Measurements from ENCODE around the gene DDX50. TPM values are rescaled to one million over a fixed set of nuclear protein-coding genes. Genes with fewer than 3 reads are reported as not detected.
A peak's percentile ranks its signal among the peaks of the same experiment; 100 is the strongest.
"Not testable (repeated sequence)": the region's sequence is repeated elsewhere in the genome, so short reads cannot be mapped to it uniquely, and the experiment has no call there.

The DDX50 gene
- total RNA-seq, 1 donor from 2014 or later, result 42.3 TPM

DNA sequence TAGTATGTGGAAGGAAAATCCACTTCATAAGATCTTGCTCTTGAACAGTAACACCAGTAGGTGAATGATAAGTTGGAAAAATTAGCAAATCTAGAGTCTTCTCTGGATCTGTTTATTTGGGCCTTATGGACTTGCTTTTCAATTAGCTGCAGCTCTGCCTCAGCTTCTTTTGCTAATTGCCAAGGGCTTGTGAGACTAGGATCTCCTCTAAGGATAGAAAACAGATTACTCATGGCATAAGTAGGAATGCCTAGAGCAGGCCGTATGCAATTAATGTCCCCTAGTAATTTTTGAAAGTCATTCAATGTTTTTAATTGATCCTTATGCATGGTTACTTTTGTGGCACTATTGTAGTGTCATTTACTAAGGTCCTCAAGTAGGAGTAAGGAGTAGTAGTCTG, 36.5 kb upstream of the DDX50 start:
- no peak overlapping the region for H3K4me3 Mint-ChIP-seq (ENCODE audit: low read depth)
- no peak overlapping the region for H3K27ac Mint-ChIP-seq
- no peaks in the 10 kb centered on the region for H3K27me3 Mint-ChIP-seq
- TF ChIP-seq, protein P1, sequence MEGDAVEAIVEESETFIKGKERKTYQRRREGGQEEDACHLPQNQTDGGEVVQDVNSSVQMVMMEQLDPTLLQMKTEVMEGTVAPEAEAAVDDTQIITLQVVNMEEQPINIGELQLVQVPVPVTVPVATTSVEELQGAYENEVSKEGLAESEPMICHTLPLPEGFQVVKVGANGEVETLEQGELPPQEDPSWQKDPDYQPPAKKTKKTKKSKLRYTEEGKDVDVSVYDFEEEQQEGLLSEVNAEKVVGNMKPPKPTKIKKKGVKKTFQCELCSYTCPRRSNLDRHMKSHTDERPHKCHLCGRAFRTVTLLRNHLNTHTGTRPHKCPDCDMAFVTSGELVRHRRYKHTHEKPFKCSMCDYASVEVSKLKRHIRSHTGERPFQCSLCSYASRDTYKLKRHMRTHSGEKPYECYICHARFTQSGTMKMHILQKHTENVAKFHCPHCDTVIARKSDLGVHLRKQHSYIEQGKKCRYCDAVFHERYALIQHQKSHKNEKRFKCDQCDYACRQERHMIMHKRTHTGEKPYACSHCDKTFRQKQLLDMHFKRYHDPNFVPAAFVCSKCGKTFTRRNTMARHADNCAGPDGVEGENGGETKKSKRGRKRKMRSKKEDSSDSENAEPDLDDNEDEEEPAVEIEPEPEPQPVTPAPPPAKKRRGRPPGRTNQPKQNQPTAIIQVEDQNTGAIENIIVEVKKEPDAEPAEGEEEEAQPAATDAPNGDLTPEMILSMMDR (IDR thresholded peaks at IDR 0.05; ENCODE audit: unreplicated experiment), result no peak
- H3K36me3 Mint-ChIP-seq (ENCODE audit: insufficient read depth), result peaks cover 45% of the 10 kb centered on the region
- H3K4me1 Mint-ChIP-seq (ENCODE audit: low read depth), result no peaks in the 10 kb centered on the region
- H3K9me3 Mint-ChIP-seq (ENCODE audit: low read depth), result peaks cover 50% of the 10 kb centered on the region
- no peak for DNase-seq (ENCODE audit: low spot score, unreplicated experiment)

DNA sequence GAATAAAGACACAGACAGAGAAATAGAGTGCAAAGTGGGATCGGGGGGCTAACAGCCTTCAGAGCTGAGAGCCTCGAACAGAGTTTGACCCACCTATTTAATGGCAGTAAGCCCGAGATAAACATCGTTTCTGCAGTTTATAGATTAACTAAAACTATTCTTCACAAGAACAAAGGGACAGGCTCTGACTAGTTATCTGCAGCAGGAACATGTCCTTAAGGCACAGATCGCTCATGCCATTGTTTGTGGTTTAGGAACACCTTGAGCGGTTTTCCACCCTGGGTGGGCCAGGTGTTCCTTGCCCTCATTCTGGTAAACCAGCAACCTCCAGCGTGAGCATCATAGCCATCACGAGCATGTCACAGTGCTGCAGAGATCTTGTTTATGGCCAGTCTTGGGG, 32.9 kb upstream of the DDX50 start:
- H3K27me3 Mint-ChIP-seq; H3K27ac Mint-ChIP-seq; H3K4me3 Mint-ChIP-seq (ENCODE audit: low read depth); DNase-seq (ENCODE audit: low spot score, unreplicated experiment): not testable (repeated sequence)
- Mint-ChIP-seq H3K36me3 (ENCODE audit: insufficient read depth) (peaks cover 20% of the 10 kb centered on the region), H3K9me3 (ENCODE audit: low read depth) (peaks cover 23% of the 10 kb centered on the region), H3K4me1 (ENCODE audit: low read depth) (peaks cover 17% of the 10 kb centered on the region)

DNA sequence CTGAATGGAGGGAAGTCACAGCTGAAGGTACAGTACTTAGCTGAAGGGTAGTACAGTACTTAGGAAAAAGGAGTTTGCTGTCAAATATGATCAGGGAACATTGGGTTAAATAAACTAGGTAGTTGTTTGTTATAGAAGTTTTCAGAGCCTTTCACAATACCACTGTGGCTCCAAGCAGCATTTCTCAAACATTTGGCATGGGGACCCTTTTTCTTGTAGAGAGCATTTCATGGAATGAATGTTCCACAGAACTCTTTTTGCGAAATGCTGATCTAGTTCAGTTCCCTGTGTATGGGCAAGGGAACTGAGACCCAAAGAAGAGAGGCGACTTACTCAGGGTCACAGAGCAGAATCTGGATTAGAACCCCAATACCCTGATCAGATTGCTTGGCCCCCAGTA, 31.5 kb upstream of the DDX50 start:
- peak overlapping the region; percentile 15 for H3K27ac Mint-ChIP-seq
- H3K4me3 Mint-ChIP-seq (ENCODE audit: low read depth), result no peak overlapping the region
- H3K9me3 Mint-ChIP-seq (ENCODE audit: low read depth), result peaks cover 21% of the 10 kb centered on the region

DNA sequence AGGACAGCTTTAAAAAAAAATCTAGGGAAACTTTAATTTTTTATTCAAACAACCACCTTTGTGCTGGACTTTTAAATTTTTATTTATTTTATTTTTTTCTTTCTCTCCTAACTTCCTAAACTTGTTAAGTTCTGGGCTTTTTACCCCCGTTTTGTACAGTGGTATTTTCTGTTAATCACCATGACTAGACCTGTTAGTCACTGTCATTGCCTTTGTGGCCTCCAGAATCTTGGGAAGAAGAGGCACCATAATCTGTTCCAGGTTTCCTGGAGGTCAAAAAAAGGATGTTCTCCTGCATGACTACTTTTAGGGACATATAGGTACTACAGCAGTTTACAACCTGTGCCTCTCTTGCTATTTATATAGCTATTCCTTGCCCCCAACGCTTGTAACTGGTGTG, 31.1 kb upstream of the DDX50 start:
- H3K4me1 Mint-ChIP-seq (ENCODE audit: low read depth), result peaks cover 19% of the 10 kb centered on the region
- H3K27me3 Mint-ChIP-seq, result no peaks in the 10 kb centered on the region
- TF ChIP-seq, protein P1 (IDR thresholded peaks at IDR 0.05; ENCODE audit: unreplicated experiment), result no peak
- DNase-seq (ENCODE audit: low spot score, unreplicated experiment), result no peak
- no peak overlapping the region for H3K4me3 Mint-ChIP-seq (ENCODE audit: low read depth)
- no peak overlapping the region for H3K27ac Mint-ChIP-seq
- H3K9me3 Mint-ChIP-seq (ENCODE audit: low read depth), result peaks cover 18% of the 10 kb centered on the region
- H3K36me3 Mint-ChIP-seq (ENCODE audit: insufficient read depth), result peaks cover 15% of the 10 kb centered on the region

More for the DNA sequence above, 31.5 kb upstream of the DDX50 start:
- DNase-seq (ENCODE audit: low spot score, unreplicated experiment), result no peak
- H3K4me1 Mint-ChIP-seq (ENCODE audit: low read depth), result peaks cover 17% of the 10 kb centered on the region
- TF ChIP-seq, protein P1 (IDR thresholded peaks at IDR 0.05; ENCODE audit: unreplicated experiment), result no peak
- H3K36me3 Mint-ChIP-seq (ENCODE audit: insufficient read depth), result peaks cover 17% of the 10 kb centered on the region
- no peaks in the 10 kb centered on the region for H3K27me3 Mint-ChIP-seq

DNA sequence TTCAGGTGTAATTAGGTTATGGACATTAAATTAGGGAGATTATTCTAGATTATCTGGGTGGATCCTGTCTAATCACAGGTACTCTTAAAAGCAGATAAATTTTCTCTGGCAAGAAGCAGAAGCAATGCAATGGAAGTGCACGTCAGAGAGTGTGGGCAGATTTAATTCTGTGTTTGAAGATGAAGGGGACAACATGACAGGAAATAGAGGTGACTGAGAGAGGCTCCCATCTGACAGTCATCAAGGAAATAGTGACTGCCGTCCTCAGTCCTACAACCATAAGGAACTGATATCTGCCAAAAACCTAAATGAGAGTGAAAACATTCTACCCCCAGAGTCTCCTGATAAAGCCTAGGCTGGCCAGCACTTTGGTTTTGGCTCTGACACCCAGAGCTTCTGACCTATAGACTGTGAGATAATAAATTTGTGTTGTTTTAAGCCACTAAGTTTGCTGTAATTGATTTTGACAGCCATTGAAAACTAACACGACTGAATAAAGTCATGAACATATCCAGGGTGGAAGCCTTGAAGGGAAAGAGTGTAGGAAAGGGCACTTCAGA, 30.5 kb upstream of the DDX50 start:
- no peak for DNase-seq (ENCODE audit: low spot score, unreplicated experiment)
- Mint-ChIP-seq H3K27me3 (no peaks in the 10 kb centered on the region), H3K4me3 (ENCODE audit: low read depth) (no peak overlapping the region), H3K9me3 (ENCODE audit: low read depth) (peaks cover 18% of the 10 kb centered on the region), H3K4me1 (ENCODE audit: low read depth) (peaks cover 19% of the 10 kb centered on the region), H3K27ac (peak overlapping the region; percentile 83), H3K36me3 (ENCODE audit: insufficient read depth) (peaks cover 15% of the 10 kb centered on the region)
- TF ChIP-seq, protein P1 (IDR thresholded peaks at IDR 0.05; ENCODE audit: unreplicated experiment), result no peak

DNA sequence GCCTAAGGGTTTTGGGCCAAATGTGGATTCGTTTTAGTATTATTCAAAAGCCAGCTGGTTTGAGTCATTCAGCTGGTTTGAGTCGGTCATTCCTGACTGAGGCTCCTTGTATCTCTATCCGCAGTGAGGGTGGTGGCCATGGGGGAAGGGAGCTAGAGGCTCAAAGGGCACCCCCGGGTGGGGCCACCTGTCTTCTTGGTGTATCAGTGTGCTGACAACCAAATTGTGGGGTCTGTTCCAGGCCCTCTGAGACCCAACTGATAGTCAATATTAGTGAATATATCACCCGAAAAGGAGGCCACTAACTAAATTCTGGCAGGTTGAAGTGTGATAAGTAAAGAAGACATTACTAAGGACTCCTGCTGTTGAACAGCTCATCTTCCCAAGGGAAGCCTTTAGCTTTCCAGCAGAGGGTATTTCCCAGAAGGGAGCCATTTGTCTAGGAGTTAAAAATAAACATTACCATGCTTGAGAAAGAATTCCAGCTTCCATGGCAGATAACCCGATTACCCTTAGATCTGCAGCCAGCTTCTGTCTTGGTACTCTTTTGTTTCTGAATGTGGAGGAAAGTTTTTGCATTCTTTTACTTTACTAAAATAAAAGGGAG, 29.9 kb upstream of the DDX50 start:
- Mint-ChIP-seq H3K27me3 (no peaks in the 10 kb centered on the region), H3K4me1 (ENCODE audit: low read depth) (peaks cover 20% of the 10 kb centered on the region), H3K36me3 (ENCODE audit: insufficient read depth) (peaks cover 13% of the 10 kb centered on the region), H3K9me3 (ENCODE audit: low read depth) (peaks cover 15% of the 10 kb centered on the region), H3K27ac (peak overlapping the region; percentile 83), H3K4me3 (ENCODE audit: low read depth) (peak overlapping the region; percentile 16)
- no peak for DNase-seq (ENCODE audit: low spot score, unreplicated experiment)
- TF ChIP-seq, protein P1 (IDR thresholded peaks at IDR 0.05; ENCODE audit: unreplicated experiment), result no peak
